Lower leg skin (tissue), 4 donors: ENCODE measurements around the gene ITGB8. TPM values are rescaled to one million over a fixed set of nuclear protein-coding genes. Genes with fewer than 3 reads are reported as not detected.
"Not testable (repeated sequence)": the region's sequence is repeated elsewhere in the genome, so short reads cannot be mapped to it uniquely, and the experiment has no call there.

ENCODE experiments used
- DNase-seq, 2 donors: peaks; one replicate each; pipeline ENCODE4 v3.0.0-alpha.2; 2019; ENCODE audit warnings: low spot score in 2 of 2
- H3K4me3 ChIP-seq: fragments of 200-600 bp; sonication (generic); 2 replicates; pipeline ENCODE4 v1.5.1; 2017; ENCODE audit warnings: mild to moderate bottlenecking, low read depth; ENCODE audit not compliant: poor library complexity, severe bottlenecking
- CTCF ChIP-seq, 3 donors: fragments of 450-650 bp; IDR thresholded peaks; one replicate each; pipeline ENCODE4 v1.5.1; 2016; ENCODE audit warnings: antibody characterized with exemption in 3 of 3, mild to moderate bottlenecking in 3 of 3, moderate library complexity in 2 of 3
- POLR2A ChIP-seq, 2 donors: fragments of 450-650 bp; IDR thresholded peaks; one replicate each; pipeline ENCODE4 v1.6.1; 2016 to 2017; ENCODE audit warnings: antibody characterized with exemption in 2 of 2, mild to moderate bottlenecking in 1 of 2, moderate library complexity in 1 of 2
- WGBS, 2 donors: methylation state at CpG; one replicate each; pipeline ENCODE4 v1.1.5; 2018; 5-methylcytosine and 5-hydroxymethylcytosine counted together
- intact Hi-C: fragments of 100-400 bp; cut with DNase I; formaldehyde crosslinking; loops from one replicate; pipeline ENCODE4 v1.15.0; 2023; ENCODE audit warnings: low total_unique reads
- total RNA-seq, 4 donors: library from RNA; depleted of rRNA; stranded (reverse); fragments of >200 nt; gene quantifications; one replicate each; pipeline ENCODE4 v1.1.0, GENCODE V29; 2016

The ITGB8 gene
- total RNA-seq, 4 donors from 2014 or later: 25.0 to 66.1 (median 48.9) TPM

- TF ChIP-seq POLR2A (IDR thresholded peaks at IDR 0.05): no peak
- no peak for TF ChIP-seq CTCF (IDR thresholded peaks at IDR 0.05)
- H3K4me3 ChIP-seq: no peak overlapping the region
- no peak for DNase-seq
- 82 to 90% methylated on average over 1 of the region's 1 CpG for WGBS, 2 donors
- intact Hi-C loops: no loop called here
Observed at GRCh38 chr7:20374399-20374798, 43.7 kb downstream of the ITGB8 start.

- no peak for DNase-seq
- no peak overlapping the region for H3K4me3 ChIP-seq
- TF ChIP-seq CTCF (IDR thresholded peaks at IDR 0.05): no peak
- no peak for TF ChIP-seq POLR2A (IDR thresholded peaks at IDR 0.05)
- WGBS, 2 donors: 82 to 91% methylated on average over 6 of the region's 6 CpGs
- intact Hi-C loops: no loop called here
Observed at GRCh38 chr7:20376796-20377195, 46.1 kb downstream of the ITGB8 start.

- no peak for TF ChIP-seq POLR2A (IDR thresholded peaks at IDR 0.05)
- no peak for TF ChIP-seq CTCF (IDR thresholded peaks at IDR 0.05)
- DNase-seq: no peak
- intact Hi-C loops: no loop called here
- 90 to 93% methylated on average over 17 of the region's 17 CpGs for WGBS, 2 donors
- H3K4me3 ChIP-seq: no peak overlapping the region
Observed at GRCh38 chr7:20381406-20382034, 50.8 kb downstream of the ITGB8 start.

- no peak for DNase-seq
- intact Hi-C loops: no loop called here
- H3K4me3 ChIP-seq: no peak overlapping the region
- TF ChIP-seq POLR2A (IDR thresholded peaks at IDR 0.05): no peak
- no peak for TF ChIP-seq CTCF (IDR thresholded peaks at IDR 0.05)
Observed at GRCh38 chr7:20383351-20383750, 52.7 kb downstream of the ITGB8 start.

- 60 to 67% methylated on average over 1 of the region's 1 CpG for WGBS, 2 donors
- TF ChIP-seq POLR2A (IDR thresholded peaks at IDR 0.05) (no peak), CTCF (IDR thresholded peaks at IDR 0.05) (no peak)
- DNase-seq: no peak
- no peak overlapping the region for H3K4me3 ChIP-seq
- intact Hi-C loops: no loop called here
Observed at GRCh38 chr7:20385126-20385525, 54.4 kb downstream of the ITGB8 start.

- WGBS, 2 donors: 85% methylated on average over 1 of the region's 1 CpG
- no peak overlapping the region for H3K4me3 ChIP-seq
- DNase-seq: no peak
- TF ChIP-seq CTCF (IDR thresholded peaks at IDR 0.05): no peak
- no peak for TF ChIP-seq POLR2A (IDR thresholded peaks at IDR 0.05)
- intact Hi-C loops: no loop called here
Observed at GRCh38 chr7:20388084-20388483, 57.4 kb downstream of the ITGB8 start.

GRCh38 chr7:20389192-20389591 is 58.5 kb downstream of the ITGB8 start:
- DNase-seq, intact Hi-C loops, H3K4me3 ChIP-seq: not testable (repeated sequence)
- 65 to 67% methylated on average over 2 of the region's 2 CpGs for WGBS, 2 donors
